ENCODE data around the gene TTC28. TPM values are rescaled to one million over a fixed set of nuclear protein-coding genes. Genes with fewer than 3 reads are reported as not detected.

Gene TTC28
- total and polyA plus RNA-seq, 10 of the 15 experiments (the other 5 are each of a cell fraction or from before 2014, with no cell fraction given), result 0.15 to 8.4 (median 1.4) TPM

- no peak for FAIRE-seq
Observed at GRCh38 chr22:28034760-28035401, 644.8 kb downstream of the TTC28 start.

More at GRCh38 chr22:28034760-28035401, 644.8 kb downstream of the TTC28 start:
- TF ChIP-seq, protein P1, sequence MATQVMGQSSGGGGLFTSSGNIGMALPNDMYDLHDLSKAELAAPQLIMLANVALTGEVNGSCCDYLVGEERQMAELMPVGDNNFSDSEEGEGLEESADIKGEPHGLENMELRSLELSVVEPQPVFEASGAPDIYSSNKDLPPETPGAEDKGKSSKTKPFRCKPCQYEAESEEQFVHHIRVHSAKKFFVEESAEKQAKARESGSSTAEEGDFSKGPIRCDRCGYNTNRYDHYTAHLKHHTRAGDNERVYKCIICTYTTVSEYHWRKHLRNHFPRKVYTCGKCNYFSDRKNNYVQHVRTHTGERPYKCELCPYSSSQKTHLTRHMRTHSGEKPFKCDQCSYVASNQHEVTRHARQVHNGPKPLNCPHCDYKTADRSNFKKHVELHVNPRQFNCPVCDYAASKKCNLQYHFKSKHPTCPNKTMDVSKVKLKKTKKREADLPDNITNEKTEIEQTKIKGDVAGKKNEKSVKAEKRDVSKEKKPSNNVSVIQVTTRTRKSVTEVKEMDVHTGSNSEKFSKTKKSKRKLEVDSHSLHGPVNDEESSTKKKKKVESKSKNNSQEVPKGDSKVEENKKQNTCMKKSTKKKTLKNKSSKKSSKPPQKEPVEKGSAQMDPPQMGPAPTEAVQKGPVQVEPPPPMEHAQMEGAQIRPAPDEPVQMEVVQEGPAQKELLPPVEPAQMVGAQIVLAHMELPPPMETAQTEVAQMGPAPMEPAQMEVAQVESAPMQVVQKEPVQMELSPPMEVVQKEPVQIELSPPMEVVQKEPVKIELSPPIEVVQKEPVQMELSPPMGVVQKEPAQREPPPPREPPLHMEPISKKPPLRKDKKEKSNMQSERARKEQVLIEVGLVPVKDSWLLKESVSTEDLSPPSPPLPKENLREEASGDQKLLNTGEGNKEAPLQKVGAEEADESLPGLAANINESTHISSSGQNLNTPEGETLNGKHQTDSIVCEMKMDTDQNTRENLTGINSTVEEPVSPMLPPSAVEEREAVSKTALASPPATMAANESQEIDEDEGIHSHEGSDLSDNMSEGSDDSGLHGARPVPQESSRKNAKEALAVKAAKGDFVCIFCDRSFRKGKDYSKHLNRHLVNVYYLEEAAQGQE (IDR thresholded peaks at IDR 0.05; ENCODE audit: low read depth, low read length), result no peak
- TF ChIP-seq SMC3 (IDR thresholded peaks at IDR 0.05; ENCODE audit: borderline replicate concordance, low read length) (no peak), IRF4 (IDR thresholded peaks at IDR 0.05; ENCODE audit: low read depth, low read length) (no peak), HDAC2 (IDR thresholded peaks at IDR 0.05) (no peak), CREB1 (IDR thresholded peaks at IDR 0.05; ENCODE audit: low read depth) (no peak), RB1 (IDR thresholded peaks at IDR 0.05; ENCODE audit: borderline replicate concordance) (no peak)
- TF ChIP-seq, protein P2, sequence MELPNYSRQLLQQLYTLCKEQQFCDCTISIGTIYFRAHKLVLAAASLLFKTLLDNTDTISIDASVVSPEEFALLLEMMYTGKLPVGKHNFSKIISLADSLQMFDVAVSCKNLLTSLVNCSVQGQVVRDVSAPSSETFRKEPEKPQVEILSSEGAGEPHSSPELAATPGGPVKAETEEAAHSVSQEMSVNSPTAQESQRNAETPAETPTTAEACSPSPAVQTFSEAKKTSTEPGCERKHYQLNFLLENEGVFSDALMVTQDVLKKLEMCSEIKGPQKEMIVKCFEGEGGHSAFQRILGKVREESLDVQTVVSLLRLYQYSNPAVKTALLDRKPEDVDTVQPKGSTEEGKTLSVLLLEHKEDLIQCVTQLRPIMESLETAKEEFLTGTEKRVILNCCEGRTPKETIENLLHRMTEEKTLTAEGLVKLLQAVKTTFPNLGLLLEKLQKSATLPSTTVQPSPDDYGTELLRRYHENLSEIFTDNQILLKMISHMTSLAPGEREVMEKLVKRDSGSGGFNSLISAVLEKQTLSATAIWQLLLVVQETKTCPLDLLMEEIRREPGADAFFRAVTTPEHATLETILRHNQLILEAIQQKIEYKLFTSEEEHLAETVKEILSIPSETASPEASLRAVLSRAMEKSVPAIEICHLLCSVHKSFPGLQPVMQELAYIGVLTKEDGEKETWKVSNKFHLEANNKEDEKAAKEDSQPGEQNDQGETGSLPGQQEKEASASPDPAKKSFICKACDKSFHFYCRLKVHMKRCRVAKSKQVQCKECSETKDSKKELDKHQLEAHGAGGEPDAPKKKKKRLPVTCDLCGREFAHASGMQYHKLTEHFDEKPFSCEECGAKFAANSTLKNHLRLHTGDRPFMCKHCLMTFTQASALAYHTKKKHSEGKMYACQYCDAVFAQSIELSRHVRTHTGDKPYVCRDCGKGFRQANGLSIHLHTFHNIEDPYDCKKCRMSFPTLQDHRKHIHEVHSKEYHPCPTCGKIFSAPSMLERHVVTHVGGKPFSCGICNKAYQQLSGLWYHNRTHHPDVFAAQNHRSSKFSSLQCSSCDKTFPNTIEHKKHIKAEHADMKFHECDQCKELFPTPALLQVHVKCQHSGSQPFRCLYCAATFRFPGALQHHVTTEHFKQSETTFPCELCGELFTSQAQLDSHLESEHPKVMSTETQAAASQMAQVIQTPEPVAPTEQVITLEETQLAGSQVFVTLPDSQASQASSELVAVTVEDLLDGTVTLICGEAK (IDR thresholded peaks at IDR 0.05; ENCODE audit: borderline replicate concordance), result no peak
- TF ChIP-seq, protein P3, sequence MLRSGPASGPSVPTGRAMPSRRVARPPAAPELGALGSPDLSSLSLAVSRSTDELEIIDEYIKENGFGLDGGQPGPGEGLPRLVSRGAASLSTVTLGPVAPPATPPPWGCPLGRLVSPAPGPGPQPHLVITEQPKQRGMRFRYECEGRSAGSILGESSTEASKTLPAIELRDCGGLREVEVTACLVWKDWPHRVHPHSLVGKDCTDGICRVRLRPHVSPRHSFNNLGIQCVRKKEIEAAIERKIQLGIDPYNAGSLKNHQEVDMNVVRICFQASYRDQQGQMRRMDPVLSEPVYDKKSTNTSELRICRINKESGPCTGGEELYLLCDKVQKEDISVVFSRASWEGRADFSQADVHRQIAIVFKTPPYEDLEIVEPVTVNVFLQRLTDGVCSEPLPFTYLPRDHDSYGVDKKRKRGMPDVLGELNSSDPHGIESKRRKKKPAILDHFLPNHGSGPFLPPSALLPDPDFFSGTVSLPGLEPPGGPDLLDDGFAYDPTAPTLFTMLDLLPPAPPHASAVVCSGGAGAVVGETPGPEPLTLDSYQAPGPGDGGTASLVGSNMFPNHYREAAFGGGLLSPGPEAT (IDR thresholded peaks at IDR 0.05; ENCODE audit: low read depth), result no peak
- TF ChIP-seq, protein P4, sequence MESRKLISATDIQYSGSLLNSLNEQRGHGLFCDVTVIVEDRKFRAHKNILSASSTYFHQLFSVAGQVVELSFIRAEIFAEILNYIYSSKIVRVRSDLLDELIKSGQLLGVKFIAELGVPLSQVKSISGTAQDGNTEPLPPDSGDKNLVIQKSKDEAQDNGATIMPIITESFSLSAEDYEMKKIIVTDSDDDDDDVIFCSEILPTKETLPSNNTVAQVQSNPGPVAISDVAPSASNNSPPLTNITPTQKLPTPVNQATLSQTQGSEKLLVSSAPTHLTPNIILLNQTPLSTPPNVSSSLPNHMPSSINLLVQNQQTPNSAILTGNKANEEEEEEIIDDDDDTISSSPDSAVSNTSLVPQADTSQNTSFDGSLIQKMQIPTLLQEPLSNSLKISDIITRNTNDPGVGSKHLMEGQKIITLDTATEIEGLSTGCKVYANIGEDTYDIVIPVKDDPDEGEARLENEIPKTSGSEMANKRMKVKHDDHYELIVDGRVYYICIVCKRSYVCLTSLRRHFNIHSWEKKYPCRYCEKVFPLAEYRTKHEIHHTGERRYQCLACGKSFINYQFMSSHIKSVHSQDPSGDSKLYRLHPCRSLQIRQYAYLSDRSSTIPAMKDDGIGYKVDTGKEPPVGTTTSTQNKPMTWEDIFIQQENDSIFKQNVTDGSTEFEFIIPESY (IDR thresholded peaks at IDR 0.05), result no peak
- H3K4me3 ChIP-seq, result no peak overlapping the region
- H4K20me1 ChIP-seq (ENCODE audit: control insufficient read depth, insufficient read depth), result no peaks in the 10 kb centered on the region
- in situ Hi-C loops (cut with MboI), result loop anchor here (25.0 kb wide), 1 partner anchor 1002 kb away; no protein-coding TSS in a partner anchor
- ChIA-PET RAD21 (ENCODE audit: unreplicated experiment) (no interaction called here), CTCF (interaction anchor here (0.6 to 3.2 kb wide), 2 partner anchors 14 to 17 kb away, joined by 4 to 8 read pairs; no protein-coding TSS in a partner anchor), SMC1A (ENCODE audit: uncharacterized antibody, unreplicated experiment) (interaction anchor here (1.6 kb wide), 1 partner anchor 15 kb away, joined by 4 read pairs; no protein-coding TSS in a partner anchor), POLR2A (no interaction called here)
- H3K79me2 ChIP-seq (ENCODE audit: control insufficient read depth, insufficient read depth, low read length), result no peaks in the 10 kb centered on the region
- H3K4me1 ChIP-seq (ENCODE audit: control insufficient read depth, insufficient read depth, low read length), result no peaks in the 10 kb centered on the region
- intact Hi-C loops (cut with micrococcal nuclease; ENCODE audit: unreplicated experiment), result no loop called here
- peaks cover 2% of the 10 kb centered on the region in 2 experiments; a peak in 2 of 4 replicates for H3K27me3 ChIP-seq (replicated peaks in 1 of 2; ENCODE audit: control insufficient read depth in 2 of 2, insufficient read depth in 2 of 2, low read length in 1 of 2)
- BruUV-seq (replicated peaks), result no TSS peak
- H2AFZ ChIP-seq (ENCODE audit: control insufficient read depth, low read depth, low read length), result no peak overlapping the region
- DNase-seq (ENCODE audit: low read depth, low spot score) (no peak), ATAC-seq (no peak)
- 21% methylated on average over 7 of the region's 7 CpGs for WGBS (ENCODE audit: insufficient coverage, insufficient replicate concordance, low lambda C conversion rate, missing lambda C conversion rate)
- H3K27ac ChIP-seq (ENCODE audit: control insufficient read depth, insufficient read depth), result no peak overlapping the region
- no peaks in the 10 kb centered on the region for H3K9me3 ChIP-seq (replicated peaks; ENCODE audit: control insufficient read depth, insufficient read depth, low read length)
- no peaks in the 10 kb centered on the region for H3K36me3 ChIP-seq (ENCODE audit: control insufficient read depth in 2 of 2, insufficient read depth in 2 of 2, low read length in 1 of 2)
- H3K9ac ChIP-seq (ENCODE audit: control insufficient read depth, insufficient read depth, low read length), result no peak overlapping the region
- H3K4me2 ChIP-seq (ENCODE audit: control insufficient read depth, insufficient read depth), result no peak overlapping the region

Measured in GM12878 (cell line).